Transverse colon (tissue), 4 donors: ENCODE data around the gene HOXA2. TPM values are rescaled to one million over a fixed set of nuclear protein-coding genes. Genes with fewer than 3 reads are reported as not detected.

Experiments
- DNase-seq: peaks from one replicate; pipeline ENCODE4 v3.0.0-alpha.2; 2019
- H3K27ac ChIP-seq, 4 donors: fragments of 200-600 bp; sonication (generic); 2 replicates each; pipeline ENCODE4 v1.5.1; 2016 to 2018; ENCODE audit warnings: inconsistent platforms in 4 of 4
- H3K27me3 ChIP-seq: fragments of 200-600 bp; sonication (generic); 2 replicates; pipeline ENCODE4 v1.5.1; 2017; ENCODE audit warnings: inconsistent platforms
- H3K36me3 ChIP-seq, 4 donors: fragments of 200-600 bp; sonication (generic); 2 replicates each; pipeline ENCODE4 v1.5.1; 2017 to 2019; ENCODE audit warnings: inconsistent platforms in 4 of 4
- H3K4me1 ChIP-seq, 4 donors: fragments of 200-600 bp; sonication (generic); 2 replicates each; pipeline ENCODE4 v1.5.1; 2017 to 2020; ENCODE audit warnings: inconsistent platforms in 4 of 4
- H3K4me3 ChIP-seq, 4 donors: fragments of 200-600 bp; sonication (generic); 1 replicate in 1 of 4; 2 replicates in 3 of 4; pipeline versions ENCODE4 v1.5.1 to v1.6.1; 2017 to 2019; ENCODE audit warnings: inconsistent platforms in 4 of 4
- H3K9me3 ChIP-seq, 2 donors: fragments of 200-600 bp; sonication (generic); 2 replicates each; pipeline ENCODE4 v1.5.1; 2017 to 2019; ENCODE audit warnings: inconsistent platforms in 2 of 2
- EP300 ChIP-seq: sonication (generic); formaldehyde crosslinking; IDR thresholded peaks from one replicate; pipeline ENCODE4 v1.6.1; 2017; ENCODE audit warnings: antibody characterized with exemption, low read depth
- POLR2A ChIP-seq: fragments of 450-650 bp; IDR thresholded peaks from one replicate; pipeline ENCODE4 v1.6.1; 2016; ENCODE audit warnings: antibody characterized with exemption, mild to moderate bottlenecking, moderate library complexity
- POLR2AphosphoS5 ChIP-seq, 3 donors: sonication (generic); formaldehyde crosslinking; IDR thresholded peaks; one replicate each; pipeline ENCODE4 v1.6.1; 2016; ENCODE audit warnings: antibody characterized with exemption in 3 of 3
- WGBS, 2 donors: methylation state at CpG; one replicate each; pipeline ENCODE4 v1.1.5; 2018; ENCODE audit warnings: low coverage in 1 of 2; 5-methylcytosine and 5-hydroxymethylcytosine counted together
- in situ Hi-C, 4 donors: fragments of 200-750 bp; cut with MboI; loops; one replicate each; pipeline versions ENCODE4 v1.15.0 to v1.15.1; 2017; ENCODE audit warnings: low sequenced_read_pairs in 3 of 4, low pct_ligation_motif_present in 1 of 4, low pct_unique_long_range_greater_than_20kb in 1 of 4
- intact Hi-C: fragments of 100-400 bp; cut with DNase I; formaldehyde crosslinking; loops from one replicate; pipeline ENCODE4 v1.15.1; 2023; ENCODE audit warnings: low total_unique reads
- total RNA-seq, 4 donors: library from RNA; depleted of rRNA; stranded (reverse); fragments of >200 nt; gene quantifications; one replicate each; pipeline ENCODE4 v1.1.0, GENCODE V29; 2016
- TF ChIP-seq, protein P1 (sequence below), 5 experiments: fragments of 200-600 bp in 3 of 5; fragments of 450-650 bp in 2 of 5; sonication (generic) in 3 of 5; IDR thresholded peaks; 1 replicate in 2 of 5; 2 replicates in 3 of 5; pipeline ENCODE4 v1.5.1; 2016 to 2017; ENCODE audit warnings: antibody characterized with exemption in 5 of 5, inconsistent platforms in 3 of 5, mild to moderate bottlenecking in 2 of 5, moderate library complexity in 1 of 5

HOXA2 gene
- total RNA-seq, 4 donors from 2014 or later, result 2.7 to 16.1 (median 5.2) TPM

DNA sequence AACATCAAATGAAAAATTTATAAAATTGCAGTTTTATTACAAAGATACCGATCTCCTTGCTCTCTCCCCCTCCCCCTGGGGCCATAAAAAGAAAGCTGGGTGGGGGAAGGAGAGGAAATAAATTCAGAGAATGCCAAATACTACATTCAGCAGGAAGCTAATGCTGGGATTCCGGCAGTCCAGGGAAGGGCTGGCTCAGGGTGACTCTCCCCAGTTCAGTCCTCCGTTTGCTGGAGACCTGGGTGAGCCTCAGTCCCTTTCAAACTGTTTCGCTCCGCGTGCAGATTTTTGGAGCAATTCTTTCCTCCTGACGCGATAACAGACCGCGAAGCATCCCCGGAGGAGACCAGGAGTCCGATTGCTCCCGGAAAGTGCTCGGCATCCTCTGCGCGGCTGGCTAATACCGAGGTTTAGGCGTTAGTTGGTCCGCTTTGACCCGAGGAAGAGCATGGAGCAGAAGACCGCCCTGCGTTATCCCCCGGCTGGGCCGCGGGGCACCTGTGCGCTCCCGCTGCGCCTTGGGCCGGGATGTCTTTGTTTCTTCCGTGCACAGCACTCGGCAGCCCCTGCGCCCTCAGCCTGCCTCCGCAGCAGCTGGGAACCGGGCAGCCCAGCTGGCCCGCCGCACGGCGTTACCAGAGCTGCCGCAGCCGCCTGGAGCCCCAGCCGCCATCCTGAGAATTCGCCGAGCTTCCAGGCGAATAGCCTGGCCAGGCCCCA lies 3.9 kb upstream of the HOXA2 start:
- in situ Hi-C loops, result no loop called here
- H3K27me3 ChIP-seq, result no peaks in the 10 kb centered on the region
- H3K9me3 ChIP-seq, result no peaks in the 10 kb centered on the region
- intact Hi-C loops, result loop anchor here (5.0 kb wide), 1 partner anchor 41 kb away; the partner anchor contains the start of gene HOXA6
- no peaks in the 10 kb centered on the region for H3K36me3 ChIP-seq
- WGBS, 2 donors, result 20 to 40% methylated on average over 1 to 44 of the region's 44 CpGs
- no peak for DNase-seq
- peak overlapping the region; percentile 90 to 96 (median 92) for H3K27ac ChIP-seq
- TF ChIP-seq, protein P1, sequence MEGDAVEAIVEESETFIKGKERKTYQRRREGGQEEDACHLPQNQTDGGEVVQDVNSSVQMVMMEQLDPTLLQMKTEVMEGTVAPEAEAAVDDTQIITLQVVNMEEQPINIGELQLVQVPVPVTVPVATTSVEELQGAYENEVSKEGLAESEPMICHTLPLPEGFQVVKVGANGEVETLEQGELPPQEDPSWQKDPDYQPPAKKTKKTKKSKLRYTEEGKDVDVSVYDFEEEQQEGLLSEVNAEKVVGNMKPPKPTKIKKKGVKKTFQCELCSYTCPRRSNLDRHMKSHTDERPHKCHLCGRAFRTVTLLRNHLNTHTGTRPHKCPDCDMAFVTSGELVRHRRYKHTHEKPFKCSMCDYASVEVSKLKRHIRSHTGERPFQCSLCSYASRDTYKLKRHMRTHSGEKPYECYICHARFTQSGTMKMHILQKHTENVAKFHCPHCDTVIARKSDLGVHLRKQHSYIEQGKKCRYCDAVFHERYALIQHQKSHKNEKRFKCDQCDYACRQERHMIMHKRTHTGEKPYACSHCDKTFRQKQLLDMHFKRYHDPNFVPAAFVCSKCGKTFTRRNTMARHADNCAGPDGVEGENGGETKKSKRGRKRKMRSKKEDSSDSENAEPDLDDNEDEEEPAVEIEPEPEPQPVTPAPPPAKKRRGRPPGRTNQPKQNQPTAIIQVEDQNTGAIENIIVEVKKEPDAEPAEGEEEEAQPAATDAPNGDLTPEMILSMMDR (IDR thresholded peaks at IDR 0.05), result no peak
- no peak for TF ChIP-seq EP300
- peak in 1 of 3 donors; percentile 3 for TF ChIP-seq POLR2AphosphoS5 (IDR thresholded peaks at IDR 0.05)
- TF ChIP-seq POLR2A, result peak; percentile 23
- H3K4me1 ChIP-seq, result peaks cover 3 to 91% (median 37%) of the 10 kb centered on the region in 4 donors
- H3K4me3 ChIP-seq, result peak overlapping the region in 3 of 4 donors; percentile 21 to 36 (median 25)

DNA sequence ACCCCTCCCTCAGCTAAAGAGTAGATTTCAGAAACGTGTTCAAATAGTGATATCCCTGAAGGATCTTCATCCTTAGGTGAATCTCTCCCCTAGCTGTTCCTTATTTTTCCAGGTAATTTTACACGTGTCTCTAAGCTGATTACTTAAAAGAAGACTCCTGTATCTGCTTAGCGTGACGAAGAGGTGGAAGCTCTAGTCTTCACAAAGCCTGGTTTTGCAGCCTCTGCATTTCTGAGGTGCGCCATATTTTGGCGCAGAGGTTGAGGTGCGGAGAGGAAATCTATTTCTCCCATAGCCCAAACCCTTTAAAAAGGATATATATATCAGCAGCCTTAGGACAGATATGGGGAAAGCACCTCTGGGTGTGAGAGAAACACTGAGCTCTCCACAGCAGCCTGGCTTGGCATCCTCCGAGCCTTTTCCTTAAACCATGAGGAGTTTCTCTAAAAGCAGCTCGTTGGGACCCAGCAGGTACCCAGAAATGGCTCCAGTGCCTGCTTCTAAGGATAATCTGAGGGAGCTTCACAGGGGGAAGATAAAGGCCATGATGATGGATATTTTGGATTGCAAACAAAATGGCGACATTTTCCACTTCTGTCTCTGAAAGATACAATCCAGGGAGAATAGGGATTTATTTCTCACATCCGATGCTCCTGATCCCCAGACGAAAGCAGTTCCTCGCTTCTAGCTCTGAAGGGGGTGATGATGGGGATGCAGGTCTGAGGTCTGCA lies 3.0 kb upstream of the HOXA2 start:
- Histone ChIP-seq H3K27ac (peak overlapping the region; percentile 90 to 96 (median 92)), H3K9me3 (no peaks in the 10 kb centered on the region), H3K4me3 (no peak overlapping the region), H3K27me3 (no peaks in the 10 kb centered on the region), H3K36me3 (no peaks in the 10 kb centered on the region), H3K4me1 (peaks cover 3 to 88% (median 35%) of the 10 kb centered on the region in 4 donors)
- intact Hi-C loops, result loop anchor here (5.0 kb wide), 1 partner anchor 42 kb away; the partner anchor contains the start of gene HOXA6
- no peak for DNase-seq
- in situ Hi-C loops, result no loop called here
- TF ChIP-seq, protein P1 (IDR thresholded peaks at IDR 0.05), result no peak
- TF ChIP-seq POLR2A, result no peak
- no peak for TF ChIP-seq POLR2AphosphoS5 (IDR thresholded peaks at IDR 0.05)
- TF ChIP-seq EP300, result no peak
- WGBS, 2 donors, result 79 to 81% methylated on average over 13 of the region's 13 CpGs

DNA sequence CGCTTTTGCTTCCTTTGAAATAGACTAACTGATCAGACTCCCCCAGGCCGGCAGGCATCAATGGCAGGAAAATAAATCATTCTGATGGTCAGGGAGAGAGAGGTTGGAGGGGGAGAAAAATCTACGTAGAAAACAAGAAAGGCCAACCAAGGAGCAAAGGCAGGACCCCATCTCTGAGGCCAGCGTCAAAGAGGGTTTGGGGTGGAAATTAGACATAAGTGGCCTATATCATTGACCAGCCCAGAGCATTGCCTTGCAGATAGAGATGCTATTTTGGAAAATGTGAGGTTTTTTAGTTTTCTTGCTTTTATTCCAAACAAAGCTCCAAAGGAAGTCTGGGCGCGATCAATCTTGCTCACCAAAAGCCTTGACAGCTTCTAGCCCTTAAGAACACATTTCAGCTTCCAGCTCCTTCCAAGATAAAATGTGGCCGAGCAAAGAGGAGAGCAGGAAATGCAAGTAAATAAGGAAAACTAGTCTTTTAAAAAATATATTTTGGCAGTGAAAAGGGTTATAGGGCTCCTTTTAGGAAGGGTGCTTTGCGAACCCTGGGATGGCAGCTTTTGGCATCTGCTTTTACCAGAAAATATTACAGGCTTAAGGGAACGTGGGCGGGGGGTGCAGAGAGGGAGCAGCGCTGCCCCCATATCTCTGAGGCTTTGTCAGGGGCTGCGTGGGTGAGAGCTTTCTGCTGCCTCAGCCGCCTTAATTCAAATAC lies 2.0 kb upstream of the HOXA2 start:
- Histone ChIP-seq H3K27ac (peak overlapping the region; percentile 90 to 96 (median 92)), H3K4me3 (no peak overlapping the region), H3K36me3 (no peaks in the 10 kb centered on the region), H3K4me1 (peaks cover 8 to 88% (median 36%) of the 10 kb centered on the region in 4 donors), H3K27me3 (no peaks in the 10 kb centered on the region), H3K9me3 (no peaks in the 10 kb centered on the region)
- in situ Hi-C loops (no loop called here), intact Hi-C loops (loop anchor here (5.0 kb wide), 1 partner anchor 43 kb away; the partner anchor contains the start of gene HOXA6)
- no peak for TF ChIP-seq POLR2A
- DNase-seq, result no peak
- 66 to 74% methylated on average over 7 to 13 of the region's 13 CpGs for WGBS, 2 donors

DNA sequence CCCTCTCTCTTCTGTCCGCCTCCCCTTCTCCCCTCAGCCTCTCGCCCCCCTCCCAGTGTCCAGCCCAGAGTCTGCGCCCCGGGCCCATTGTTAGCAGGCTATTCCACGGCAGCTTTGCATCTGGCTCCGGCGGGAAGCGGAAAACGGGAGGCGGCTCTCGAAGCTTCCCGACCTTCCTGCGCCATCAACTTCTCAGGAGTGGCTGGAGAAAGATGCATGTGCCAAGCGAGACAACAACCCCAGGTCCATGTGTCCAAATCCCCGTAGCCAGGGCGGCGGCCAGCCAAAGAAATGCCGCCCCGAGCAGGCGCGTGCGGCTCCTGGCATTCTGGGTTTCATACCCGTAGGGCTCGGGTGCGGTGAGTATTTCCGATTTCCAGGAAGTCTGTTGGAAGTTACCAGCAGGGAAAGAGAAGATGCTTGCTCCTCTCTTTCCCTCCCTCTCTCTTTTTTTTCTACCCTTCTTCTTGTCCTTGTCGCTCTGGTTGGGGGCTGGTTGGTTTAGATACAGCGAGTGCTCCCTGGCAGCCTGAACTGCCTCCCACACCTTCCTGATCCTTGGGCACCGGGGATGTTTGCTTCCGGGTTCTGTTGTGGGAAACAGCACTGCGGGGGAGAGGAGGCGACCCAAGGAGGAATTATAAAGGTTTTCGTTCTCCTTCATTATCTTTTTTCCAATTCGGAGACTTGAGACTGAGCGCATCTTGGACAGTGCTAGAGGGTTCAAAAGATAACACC lies 1.2 kb upstream of the HOXA2 start:
- TF ChIP-seq POLR2A (no peak), POLR2AphosphoS5 (IDR thresholded peaks at IDR 0.05) (peak in 2 of 3 donors; percentile 14 to 15)
- Histone ChIP-seq H3K4me3 (peak overlapping the region in 3 of 4 donors; percentile 17 to 49 (median 43)), H3K27me3 (no peaks in the 10 kb centered on the region), H3K27ac (peak overlapping the region; percentile 90 to 96 (median 92)), H3K9me3 (no peaks in the 10 kb centered on the region), H3K4me1 (peaks cover 8 to 86% (median 38%) of the 10 kb centered on the region in 4 donors), H3K36me3 (no peaks in the 10 kb centered on the region)
- DNase-seq, result peak; percentile 53
- in situ Hi-C loops (no loop called here), intact Hi-C loops (no loop called here)
- WGBS, 2 donors, result 32 to 38% methylated on average over 5 to 35 of the region's 35 CpGs
